GM19468 (cell line): Measurements from ENCODE around the gene POLE.

Experiments used
- ATAC-seq: cut with Tn5 transposase; IDR thresholded peaks from one replicate; pipeline ENCODE4 v1.9.1; 2021; ENCODE audit warnings: mild to moderate bottlenecking, moderate library complexity, moderate number of reproducible peaks; ENCODE audit not compliant: unreplicated experiment; ENCODE audit errors: extremely low read depth

POLE gene

DNA sequence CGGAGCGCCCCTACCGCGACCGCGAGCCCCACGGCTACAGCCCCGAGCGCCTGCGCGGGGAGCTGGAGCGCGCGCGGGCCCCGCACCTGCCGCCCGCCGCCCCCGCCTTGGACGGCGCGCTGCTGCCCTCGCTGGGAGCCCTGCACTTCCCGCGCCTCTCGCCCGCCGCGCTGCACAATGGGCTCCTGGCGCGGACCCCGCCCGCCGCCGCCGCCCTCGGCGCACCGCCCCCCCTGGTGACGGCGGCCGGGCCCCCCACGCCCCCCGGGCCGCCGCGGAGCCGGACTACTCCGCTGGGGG, 103.8 kb downstream of the POLE start:
- ATAC-seq = no peak

DNA sequence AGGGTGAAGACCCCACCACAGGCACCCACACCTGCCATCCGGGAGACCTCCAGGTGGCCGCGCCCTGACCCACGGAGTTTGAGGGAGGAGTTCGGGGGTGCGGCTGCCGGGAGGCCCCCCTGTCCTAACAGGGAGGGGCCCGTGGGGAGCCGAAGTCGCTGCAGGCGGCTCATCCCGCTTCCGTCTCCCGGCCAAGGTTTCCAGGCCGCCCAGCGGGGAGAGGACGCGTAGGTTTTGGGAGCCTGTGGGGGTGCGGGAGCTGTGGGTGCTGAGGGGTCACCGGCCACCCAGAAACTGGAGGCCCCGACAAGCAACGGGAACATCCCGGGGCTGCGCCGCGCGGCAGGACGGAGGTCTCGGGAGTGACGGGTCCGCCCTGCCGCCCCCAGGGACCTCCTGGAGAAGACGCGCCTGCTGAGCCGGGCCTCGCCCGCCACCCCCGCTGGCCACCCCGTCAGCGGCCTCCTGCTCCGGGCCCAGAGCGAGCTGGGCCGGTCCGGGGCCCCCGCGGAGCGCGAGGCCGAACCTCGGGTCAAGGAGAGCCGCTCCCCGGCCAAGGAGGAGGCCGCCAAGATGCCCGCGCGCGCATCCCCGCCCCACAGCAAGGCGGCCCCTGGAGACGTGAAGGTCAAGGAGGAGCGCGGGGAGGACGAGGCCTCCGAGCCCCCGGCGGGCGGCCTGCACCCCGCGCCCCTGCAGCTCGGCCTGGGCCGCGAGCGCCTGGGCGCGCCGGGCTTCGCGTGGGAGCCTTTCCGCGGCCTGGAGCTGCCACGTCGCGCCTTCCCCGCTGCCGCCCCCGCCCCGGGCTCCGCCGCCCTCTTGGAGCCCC, 104.3 kb downstream of the POLE start:
- no peak for ATAC-seq

DNA sequence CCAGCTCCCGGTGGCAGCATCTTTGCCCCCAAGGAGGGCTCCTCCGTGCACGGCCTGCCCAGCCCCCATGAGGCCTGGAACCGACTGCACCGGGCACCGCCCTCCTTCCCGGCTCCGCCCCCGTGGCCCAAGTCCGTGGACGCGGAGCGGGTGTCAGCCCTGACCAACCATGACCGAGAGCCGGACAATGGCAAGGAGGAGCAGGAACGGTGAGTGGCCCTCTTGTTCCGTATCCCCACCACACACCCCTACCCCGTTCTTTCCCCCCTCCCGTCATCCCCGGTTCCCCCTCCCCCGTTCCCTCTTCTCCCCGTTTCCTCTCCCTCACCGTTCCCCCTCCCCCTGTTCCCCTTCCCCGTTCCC, 105.1 kb downstream of the POLE start:
- ATAC-seq = no peak

DNA sequence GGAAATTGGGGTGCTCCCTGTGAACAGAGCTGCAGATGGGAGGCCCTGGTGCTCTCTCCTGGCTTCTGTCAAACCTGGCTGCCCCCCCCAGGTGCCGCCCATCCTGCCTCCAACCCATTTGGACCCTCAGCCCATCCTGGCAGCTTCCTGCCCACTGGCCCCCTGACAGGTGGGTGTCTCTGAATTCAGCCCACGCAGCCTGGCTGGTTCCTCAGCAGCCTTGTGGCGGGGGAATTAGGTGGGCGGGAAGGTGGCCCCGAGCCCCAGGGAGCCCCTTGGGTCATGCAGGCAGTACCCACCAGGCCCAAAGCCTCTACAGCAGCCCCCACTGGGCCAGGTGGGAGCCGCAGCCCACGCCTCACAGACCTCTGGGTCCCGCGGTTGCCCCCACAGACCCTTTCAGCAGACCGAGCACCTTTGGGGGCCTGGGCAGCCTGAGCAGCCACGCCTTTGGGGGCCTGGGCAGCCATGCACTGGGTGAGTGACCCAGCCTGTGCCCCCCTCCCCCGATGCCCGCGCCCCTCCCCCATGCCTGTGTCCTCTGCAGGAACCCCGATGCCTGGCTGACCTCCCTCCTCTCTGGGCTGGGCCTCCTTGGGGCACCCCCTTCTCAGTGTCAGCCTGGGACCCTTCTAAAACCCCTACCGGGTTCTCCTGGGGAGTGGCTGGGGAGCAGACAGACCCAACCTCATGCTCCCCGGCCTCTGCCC, 105.6 kb downstream of the POLE start:
- ATAC-seq = no peak

DNA sequence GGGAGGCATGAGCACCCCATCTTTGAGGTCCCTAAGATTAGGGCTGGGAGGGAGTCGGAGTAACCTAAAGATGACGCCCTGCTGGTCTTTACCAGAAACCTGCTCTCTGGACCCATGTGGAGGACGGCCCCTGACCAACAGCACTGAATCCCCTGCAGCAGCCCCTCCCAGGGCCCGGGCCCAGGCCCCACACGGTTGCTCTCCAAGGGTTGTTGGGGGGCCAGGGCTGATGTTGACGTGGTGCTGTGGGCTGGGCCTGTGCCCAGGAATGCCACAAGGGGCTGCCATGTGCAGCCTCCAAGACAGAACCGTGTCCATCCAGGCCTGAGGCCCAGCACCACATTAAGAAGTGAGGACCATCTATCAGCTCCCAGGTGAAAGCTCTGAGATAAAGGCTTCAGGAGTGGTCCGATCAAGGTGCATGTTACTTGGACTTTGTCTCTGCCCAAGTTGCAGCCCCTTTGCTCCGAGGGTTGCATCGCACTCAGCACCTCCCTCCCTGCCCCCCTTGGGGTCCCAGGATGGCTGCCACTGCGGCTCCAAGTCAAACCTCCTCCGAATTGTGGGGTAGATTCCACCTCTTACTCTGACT, 106.3 kb downstream of the POLE start:
- ATAC-seq = no peak

DNA sequence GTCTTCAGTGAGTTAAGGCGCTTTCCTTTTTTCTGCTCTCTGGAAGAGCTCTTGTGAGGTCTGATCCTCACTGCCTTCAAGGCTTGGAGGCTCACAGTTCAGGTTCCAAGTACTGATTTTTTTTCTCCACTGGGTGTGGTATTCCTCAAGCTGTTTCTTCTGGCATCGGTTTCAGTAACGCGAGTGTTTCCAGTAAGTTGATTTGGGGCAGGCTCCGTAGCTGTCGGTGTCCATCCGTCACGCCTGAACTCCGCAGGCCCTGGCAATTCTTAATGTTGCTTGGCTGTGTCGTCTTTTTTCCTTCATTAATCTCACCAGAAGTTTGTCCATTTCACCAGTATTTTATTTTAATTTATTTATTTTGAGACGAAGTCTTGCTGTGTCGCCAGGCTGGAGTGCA, 107.4 kb downstream of the POLE start:
- no peak for ATAC-seq

DNA sequence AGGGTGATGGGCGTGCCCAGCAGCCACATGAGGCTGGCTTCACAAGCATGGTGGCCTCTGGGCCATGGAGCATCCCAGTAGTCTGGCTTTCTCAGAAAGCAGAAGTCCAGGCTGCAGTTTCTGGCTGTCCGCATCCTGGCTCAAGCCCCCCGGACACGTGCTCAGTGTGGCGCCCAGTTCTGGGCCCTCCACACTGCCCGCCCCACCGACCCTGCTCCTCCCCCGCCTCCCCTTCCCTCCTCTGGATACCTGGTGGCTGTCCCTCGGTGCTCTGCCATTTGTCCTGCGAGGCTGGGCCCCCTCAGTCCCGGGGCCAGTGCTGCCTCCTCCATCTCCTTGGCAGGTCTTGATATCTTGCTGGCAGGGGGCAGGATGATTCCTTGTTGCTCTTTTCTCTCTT, 108.3 kb downstream of the POLE start:
- no peak for ATAC-seq

DNA sequence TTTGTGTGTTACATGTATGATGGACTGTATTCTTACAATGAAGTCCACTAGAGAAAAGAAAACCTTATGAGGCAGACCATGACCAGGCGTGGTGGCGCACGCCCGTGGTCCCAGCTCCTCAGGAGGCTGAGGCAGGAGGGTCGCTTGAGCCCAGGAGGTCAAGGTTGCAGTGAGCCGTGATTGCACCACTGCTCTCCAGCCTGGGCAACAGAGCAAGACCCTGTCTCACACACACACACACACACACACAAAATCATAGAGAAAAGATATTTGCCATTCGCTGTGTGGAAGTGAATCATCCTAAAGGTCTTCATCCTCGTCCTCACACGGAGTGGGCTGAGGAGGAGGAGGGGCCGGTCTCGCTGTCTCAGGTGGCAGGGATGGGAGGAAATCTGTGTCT, 109.0 kb downstream of the POLE start:
- no peak for ATAC-seq

DNA sequence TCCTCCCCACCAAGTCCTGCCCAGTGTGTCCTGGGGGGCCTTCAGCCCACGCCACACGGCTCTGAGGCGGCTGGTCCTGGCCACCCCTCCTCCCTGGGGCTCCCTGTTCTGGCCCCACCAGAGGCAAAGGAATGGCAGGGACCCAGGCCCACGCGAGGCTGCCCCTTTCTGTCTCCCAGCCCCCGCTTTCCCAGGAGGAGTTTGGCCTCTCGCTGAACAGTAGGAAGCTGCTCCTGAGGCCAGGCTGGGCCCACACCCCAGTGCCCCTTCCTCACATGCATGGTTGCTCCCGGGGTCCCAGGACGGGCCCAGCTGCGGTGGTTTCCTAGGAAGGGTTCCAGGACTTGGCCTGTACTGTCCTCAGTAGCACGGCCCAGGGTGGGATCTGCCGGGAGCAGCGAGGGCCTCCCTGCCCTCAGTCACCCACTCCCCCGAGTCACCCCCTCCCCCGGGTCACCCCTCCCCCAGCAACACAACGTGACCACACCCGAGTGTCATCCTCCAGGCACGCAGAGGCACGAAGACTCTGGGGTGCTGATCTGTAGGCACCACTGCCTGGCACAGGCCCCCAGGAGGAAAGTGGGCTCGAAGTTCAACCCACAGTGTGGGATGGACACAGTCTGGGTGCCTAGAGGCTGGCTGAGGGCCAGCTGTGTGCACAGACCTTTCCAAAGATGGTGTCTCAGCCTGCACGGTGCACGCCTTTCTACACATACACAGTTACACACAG, 109.8 kb downstream of the POLE start:
- ATAC-seq = no peak

DNA sequence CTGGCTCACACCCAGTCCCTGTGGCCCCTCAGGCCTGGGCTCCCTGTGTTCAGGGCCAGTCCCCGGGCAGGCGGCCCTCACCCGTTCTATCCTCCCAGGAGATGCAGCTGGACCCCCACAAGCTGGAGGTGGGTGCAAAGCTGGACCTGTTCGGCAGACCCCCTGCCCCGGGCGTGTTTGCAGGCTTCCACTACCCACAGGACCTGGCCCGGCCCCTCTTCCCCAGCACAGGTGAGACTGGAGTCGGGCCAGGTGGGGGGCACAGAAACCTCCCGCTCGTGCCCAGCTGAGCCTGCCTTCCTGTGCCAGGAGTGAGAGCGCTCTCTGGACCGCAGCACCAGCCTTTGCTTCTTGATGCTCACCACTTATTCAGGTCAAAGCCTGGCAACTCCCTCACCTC, 110.4 kb downstream of the POLE start:
- no peak for ATAC-seq

DNA sequence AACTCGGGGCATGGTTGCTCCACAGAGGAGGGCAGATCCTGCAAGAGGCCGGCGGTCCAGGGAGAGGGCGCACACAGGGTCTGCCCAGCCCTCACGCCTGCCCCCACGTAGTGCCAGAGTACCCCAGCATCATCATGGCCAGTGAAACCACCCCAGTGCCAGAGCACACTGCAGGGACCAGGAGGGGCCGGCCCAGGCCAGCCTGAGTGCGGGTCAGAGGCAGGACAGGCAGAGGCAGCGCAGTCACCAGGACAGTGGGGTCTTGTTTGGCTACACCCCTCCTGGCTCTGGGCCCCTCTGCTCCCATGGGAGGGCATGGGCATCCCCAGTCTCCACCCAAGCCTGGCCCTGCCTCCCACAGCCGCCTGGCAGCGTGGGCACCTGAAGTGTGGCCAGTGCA, 111.5 kb downstream of the POLE start:
- ATAC-seq = no peak

DNA sequence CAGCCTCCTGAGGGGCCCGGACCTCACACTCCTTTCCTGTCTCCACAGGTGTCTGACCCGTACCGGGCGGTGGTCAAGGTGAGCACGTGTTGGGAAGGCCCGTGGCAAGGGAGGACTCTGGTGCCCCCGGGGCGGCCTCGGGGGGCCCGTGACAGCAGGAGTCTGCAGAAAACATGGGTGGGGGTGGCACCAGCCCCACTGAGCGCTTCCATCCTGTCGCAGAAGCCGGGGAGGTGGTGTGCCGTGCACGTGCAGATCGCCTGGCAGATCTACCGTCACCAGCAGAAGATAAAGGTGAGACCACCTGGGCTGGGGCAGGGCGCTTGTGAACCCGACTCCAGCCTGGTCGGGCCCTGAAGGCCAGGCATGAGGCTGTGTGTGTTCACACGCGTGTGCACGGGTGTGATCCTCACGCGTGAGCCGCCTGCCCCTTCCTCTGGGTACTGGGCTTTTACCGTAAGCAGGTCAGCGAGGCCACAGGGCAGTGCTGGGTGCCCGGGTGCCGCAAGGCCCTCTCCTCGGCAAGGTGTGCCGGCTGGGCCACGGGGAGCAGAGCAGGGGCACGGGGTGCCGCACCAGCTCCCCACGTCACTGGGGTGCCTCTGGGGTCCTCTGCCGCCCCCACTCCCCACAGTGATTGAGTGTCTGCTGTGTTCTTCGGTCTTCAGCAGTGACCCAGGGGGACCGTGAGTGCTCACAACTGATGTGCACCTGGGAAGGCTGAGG, 112.7 kb downstream of the POLE start:
- no peak for ATAC-seq
